AG09309 (cell line): ENCODE results near the gene FBXW12.

ENCODE experiments used
- DNase-seq: peaks from one replicate; pipeline ENCODE4 v3.0.0-alpha.2; 2010; ENCODE audit warnings: low read depth
- H3K4me3 ChIP-seq: 2 replicates; pipeline ENCODE4 v1.5.1; 2011; ENCODE audit warnings: mild to moderate bottlenecking, low read depth, low read length, moderate library complexity; ENCODE audit not compliant: control insufficient read depth
- TF ChIP-seq, protein P1 (sequence below): IDR thresholded peaks from 2 replicates; pipeline ENCODE4 v1.5.1; 2011; ENCODE audit warnings: mild to moderate bottlenecking, low read depth, low read length, inconsistent platforms; ENCODE audit not compliant: insufficient read depth, control insufficient read depth; ENCODE audit errors: missing control alignments

Gene FBXW12

DNA sequence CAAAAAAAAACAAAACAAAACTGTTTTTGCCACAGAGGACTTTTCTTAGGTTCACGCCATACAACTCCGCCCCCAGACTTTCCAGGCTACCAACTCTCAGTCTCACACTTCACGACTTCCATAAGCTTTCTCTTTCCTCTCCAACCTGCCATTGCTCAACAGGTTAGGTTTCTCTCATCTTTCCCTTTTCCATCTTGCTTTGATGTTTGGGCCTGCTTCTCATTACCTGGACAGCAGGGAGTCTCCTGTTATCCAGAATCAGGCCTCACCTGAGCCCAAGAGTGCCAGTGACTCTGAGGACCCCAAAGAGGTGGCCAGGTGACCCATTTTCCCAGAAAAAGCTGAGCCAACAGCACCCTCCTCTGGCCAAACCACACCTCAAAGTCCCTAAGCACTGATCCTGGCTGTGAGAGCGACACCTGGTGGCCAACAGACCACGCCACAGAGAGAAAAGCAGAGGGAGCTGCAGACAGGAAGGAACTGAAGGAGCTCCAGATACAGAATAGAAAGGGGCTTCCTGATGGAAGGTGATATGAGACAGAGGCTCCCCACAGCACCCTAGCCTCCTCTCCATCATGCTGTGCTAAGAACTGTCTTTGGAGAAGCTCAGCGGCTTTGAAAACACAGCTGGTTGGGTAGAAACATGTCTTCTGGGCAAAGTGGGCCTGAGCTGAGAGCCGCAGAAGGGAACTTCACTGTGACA lies 63.9 kb downstream of the FBXW12 start:
- peak; percentile 32 for DNase-seq
- H3K4me3 ChIP-seq, result no peak overlapping the region
- TF ChIP-seq, protein P1, sequence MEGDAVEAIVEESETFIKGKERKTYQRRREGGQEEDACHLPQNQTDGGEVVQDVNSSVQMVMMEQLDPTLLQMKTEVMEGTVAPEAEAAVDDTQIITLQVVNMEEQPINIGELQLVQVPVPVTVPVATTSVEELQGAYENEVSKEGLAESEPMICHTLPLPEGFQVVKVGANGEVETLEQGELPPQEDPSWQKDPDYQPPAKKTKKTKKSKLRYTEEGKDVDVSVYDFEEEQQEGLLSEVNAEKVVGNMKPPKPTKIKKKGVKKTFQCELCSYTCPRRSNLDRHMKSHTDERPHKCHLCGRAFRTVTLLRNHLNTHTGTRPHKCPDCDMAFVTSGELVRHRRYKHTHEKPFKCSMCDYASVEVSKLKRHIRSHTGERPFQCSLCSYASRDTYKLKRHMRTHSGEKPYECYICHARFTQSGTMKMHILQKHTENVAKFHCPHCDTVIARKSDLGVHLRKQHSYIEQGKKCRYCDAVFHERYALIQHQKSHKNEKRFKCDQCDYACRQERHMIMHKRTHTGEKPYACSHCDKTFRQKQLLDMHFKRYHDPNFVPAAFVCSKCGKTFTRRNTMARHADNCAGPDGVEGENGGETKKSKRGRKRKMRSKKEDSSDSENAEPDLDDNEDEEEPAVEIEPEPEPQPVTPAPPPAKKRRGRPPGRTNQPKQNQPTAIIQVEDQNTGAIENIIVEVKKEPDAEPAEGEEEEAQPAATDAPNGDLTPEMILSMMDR, result peak; percentile 100

DNA sequence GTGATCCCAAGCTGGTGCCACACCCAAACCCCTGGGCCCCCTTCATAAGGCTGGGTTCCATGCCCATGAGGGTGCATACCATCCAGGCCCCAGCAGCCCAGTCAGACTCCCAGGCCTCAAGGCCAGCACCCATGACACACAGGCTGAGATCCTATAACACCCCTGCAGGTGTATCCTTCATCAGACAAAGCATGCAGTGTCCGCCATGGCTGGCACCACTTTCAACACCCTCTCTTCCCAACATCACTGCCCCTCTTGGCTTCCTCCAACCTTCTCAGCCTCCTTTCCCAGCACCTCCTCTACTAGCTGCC lies 64.4 kb downstream of the FBXW12 start:
- H3K4me3 ChIP-seq, result no peak overlapping the region
- DNase-seq, result no peak
- TF ChIP-seq, protein P1, result no peak

DNA sequence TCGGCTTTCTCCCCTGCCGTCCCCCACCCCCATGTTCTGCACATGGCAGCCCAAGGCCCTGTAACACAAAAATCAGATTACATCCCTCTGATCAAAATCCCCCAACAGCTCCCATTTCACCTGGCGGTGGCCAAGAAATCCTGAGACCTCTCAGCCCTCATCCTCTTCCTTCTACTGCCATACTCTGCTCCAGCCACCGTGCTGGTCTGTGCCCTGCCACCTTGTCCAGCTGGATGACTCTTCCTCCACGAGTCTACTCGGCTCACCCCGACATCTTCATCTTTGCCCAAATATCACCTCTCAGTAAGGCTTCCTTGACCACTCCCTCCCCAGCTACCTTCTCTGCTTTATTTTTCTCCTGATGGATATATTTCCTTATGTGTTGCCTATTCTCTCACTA lies 64.8 kb downstream of the FBXW12 start:
- no peak for DNase-seq
- TF ChIP-seq, protein P1, result no peak
- no peak overlapping the region for H3K4me3 ChIP-seq

DNA sequence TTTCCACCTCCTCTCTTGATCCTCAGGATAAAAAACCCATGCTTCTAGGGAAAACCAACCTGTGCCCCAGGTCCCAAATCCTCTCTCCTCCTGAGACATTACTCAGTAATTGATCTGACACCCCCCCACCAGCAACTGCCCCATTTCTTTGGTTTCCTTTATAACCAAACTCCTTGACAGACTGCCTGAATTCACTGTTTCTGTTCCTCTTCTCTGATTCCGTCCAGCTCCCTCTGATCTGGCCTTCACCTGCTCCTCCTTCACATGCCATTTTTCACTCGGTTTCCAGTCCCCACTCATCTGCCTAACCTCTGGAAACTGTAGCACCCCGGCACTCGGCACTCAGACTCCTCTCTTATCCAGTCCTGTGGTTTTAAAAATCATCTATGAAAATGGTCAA lies 65.8 kb downstream of the FBXW12 start:
- TF ChIP-seq, protein P1, result no peak
- no peak overlapping the region for H3K4me3 ChIP-seq
- no peak for DNase-seq

- DNase-seq, result peak; percentile 73
- TF ChIP-seq, protein P1, result no peak
- H3K4me3 ChIP-seq, result peak within 1 kb of the TSS; percentile 98
Measured at GRCh38 chr3:48439820-48440589, 68.0 kb downstream of the FBXW12 start, which contains the start of the genes CCDC51 and TMA7. Gene CCDC51 (minus strand): TSS chr3:48440119. CDS start chr3:48435128, 4,991 bp downstream. Gene TMA7 (plus strand): TSS chr3:48440257. CDS start chr3:48440297, 40 bp downstream.

DNA sequence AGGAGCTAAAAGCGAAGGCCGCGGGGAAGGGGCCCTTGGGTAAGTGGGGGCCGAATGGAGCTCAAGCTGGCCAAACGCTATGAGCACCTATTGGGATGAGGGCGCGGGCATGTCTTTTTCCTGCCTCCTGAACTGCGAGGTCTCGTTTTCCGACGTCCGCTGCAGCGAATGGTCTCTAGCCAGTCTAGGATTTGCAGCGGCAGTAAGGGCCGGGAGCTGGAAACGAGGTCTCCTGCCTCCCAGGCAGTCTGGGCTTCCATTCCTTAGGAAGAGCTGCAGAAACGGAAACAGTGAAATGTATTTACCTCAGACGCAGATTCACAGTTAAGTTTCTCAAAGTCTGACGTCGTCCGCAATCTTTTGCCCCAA lies 68.6 kb downstream of the FBXW12 start:
- TF ChIP-seq, protein P1, result no peak
- H3K4me3 ChIP-seq, result peak overlapping the region; percentile 98
- no peak for DNase-seq
